Parathyroid adenoma (tissue), 2 donors: Measurements from ENCODE around the gene MERTK.
"Not testable (repeated sequence)": the region's sequence is repeated elsewhere in the genome, so short reads cannot be mapped to it uniquely, and the experiment has no call there.

Experiments
- H2AFZ ChIP-seq: fragments of 300-600 bp; sonication (generic); one replicate; pipeline ENCODE4 v1.7.0; 2017; ENCODE audit warnings: antibody characterized with exemption, mild to moderate bottlenecking
- H3K27ac ChIP-seq: fragments of 300-600 bp; sonication (generic); one replicate; pipeline ENCODE4 v1.7.0; 2017
- H3K27me3 ChIP-seq: fragments of 300-600 bp; sonication (generic); one replicate; pipeline ENCODE4 v1.7.0; 2017; ENCODE audit warnings: low read length; ENCODE audit not compliant: control insufficient read depth, insufficient read depth
- H3K36me3 ChIP-seq: fragments of 300-600 bp; sonication (generic); one replicate; pipeline ENCODE4 v1.7.0; 2017; ENCODE audit warnings: low read length; ENCODE audit not compliant: control insufficient read depth, insufficient read depth
- H3K4me1 ChIP-seq: fragments of 300-600 bp; sonication (generic); one replicate; pipeline ENCODE4 v1.7.0; 2017; ENCODE audit warnings: control low read depth
- H3K4me2 ChIP-seq: fragments of 300-600 bp; sonication (generic); one replicate; pipeline ENCODE4 v1.7.0; 2017; ENCODE audit warnings: low read length
- H3K4me3 ChIP-seq: fragments of 300-600 bp; sonication (generic); one replicate; pipeline ENCODE4 v1.7.0; 2017; ENCODE audit warnings: low read depth, low read length
- H3K79me2 ChIP-seq: fragments of 300-600 bp; sonication (generic); one replicate; pipeline ENCODE4 v1.7.0; 2017; ENCODE audit warnings: control low read depth
- H3K9ac ChIP-seq: fragments of 300-600 bp; sonication (generic); one replicate; pipeline ENCODE4 v1.7.0; 2017; ENCODE audit warnings: mild to moderate bottlenecking
- H3K9me3 ChIP-seq: fragments of 300-600 bp; sonication (generic); one replicate; pipeline ENCODE4 v1.7.0; 2017; ENCODE audit warnings: low read length; ENCODE audit not compliant: control insufficient read depth
- CTCF ChIP-seq: fragments of 300-600 bp; sonication (generic); IDR thresholded peaks from one replicate; pipeline ENCODE4 v1.7.0; 2017; ENCODE audit warnings: antibody characterized with exemption, mild to moderate bottlenecking
- donor health status: primary hyperparathyroidism.

MERTK gene

GRCh38 chr2:112065966-112066365 is 167.6 kb downstream of the MERTK start:
- Histone ChIP-seq H3K9me3 (no peaks in the 10 kb centered on the region), H3K4me2 (no peak overlapping the region), H3K79me2 (peaks cover 37% of the 10 kb centered on the region), H3K27me3 (no peaks in the 10 kb centered on the region), H3K27ac (no peak overlapping the region), H3K9ac (no peak overlapping the region), H3K4me1 (no peaks in the 10 kb centered on the region), H3K36me3 (no peaks in the 10 kb centered on the region), H3K4me3 (no peak overlapping the region), H2AFZ (no peak overlapping the region)
- no peak for TF ChIP-seq CTCF

- H3K9me3 ChIP-seq, H3K36me3 ChIP-seq: not testable (repeated sequence)
- peaks cover 21% of the 10 kb centered on the region for H3K79me2 ChIP-seq
Measured at GRCh38 chr2:112069794-112070193, 171.4 kb downstream of the MERTK start.

GRCh38 chr2:112073875-112074274 is 175.5 kb downstream of the MERTK start:
- Histone ChIP-seq H3K27me3 (no peaks in the 10 kb centered on the region), H3K27ac (no peak overlapping the region), H3K9me3 (no peaks in the 10 kb centered on the region), H3K79me2 (peaks cover 21% of the 10 kb centered on the region), H2AFZ (no peak overlapping the region), H3K9ac (no peak overlapping the region), H3K36me3 (no peaks in the 10 kb centered on the region), H3K4me1 (no peaks in the 10 kb centered on the region), H3K4me3 (no peak overlapping the region), H3K4me2 (no peak overlapping the region)
- no peak for TF ChIP-seq CTCF

More at GRCh38 chr2:112069794-112070193, 171.4 kb downstream of the MERTK start:
- not testable (repeated sequence) for H3K27me3 ChIP-seq, H2AFZ ChIP-seq, H3K4me3 ChIP-seq, H3K27ac ChIP-seq, H3K9ac ChIP-seq, H3K4me2 ChIP-seq, H3K4me1 ChIP-seq

GRCh38 chr2:112074506-112074905 is 176.1 kb downstream of the MERTK start:
- Histone ChIP-seq H3K27ac (no peak overlapping the region), H3K79me2 (peaks cover 16% of the 10 kb centered on the region), H3K4me3 (no peak overlapping the region), H3K4me1 (no peaks in the 10 kb centered on the region), H3K36me3 (no peaks in the 10 kb centered on the region), H3K9ac (no peak overlapping the region), H3K9me3 (no peaks in the 10 kb centered on the region), H2AFZ (no peak overlapping the region), H3K4me2 (no peak overlapping the region), H3K27me3 (no peaks in the 10 kb centered on the region)
- TF ChIP-seq CTCF, result no peak

GRCh38 chr2:112075490-112076260 is 177.3 kb downstream of the MERTK start:
- H3K4me3 ChIP-seq, result no peak overlapping the region
- peaks cover 10% of the 10 kb centered on the region for H3K79me2 ChIP-seq
- no peak overlapping the region for H2AFZ ChIP-seq
- H3K36me3 ChIP-seq, result no peaks in the 10 kb centered on the region
- no peak overlapping the region for H3K9ac ChIP-seq
- H3K4me1 ChIP-seq, result no peaks in the 10 kb centered on the region
- H3K4me2 ChIP-seq, result no peak overlapping the region
- TF ChIP-seq CTCF, result no peak
- no peak overlapping the region for H3K27ac ChIP-seq
- no peaks in the 10 kb centered on the region for H3K9me3 ChIP-seq
- no peaks in the 10 kb centered on the region for H3K27me3 ChIP-seq
